WTC11 (cell line): ENCODE results near the gene IVL. TPM values are rescaled to one million over a fixed set of nuclear protein-coding genes. Genes with fewer than 3 reads are reported as not detected.
A peak's percentile ranks its signal among the peaks of the same experiment; 100 is the strongest.

Source experiments
- ATAC-seq: fragments of 200-7000 bp; cut with Tn5 transposase; 2 replicates; pipeline ENCODE4 v1.10.0; 2021; ENCODE audit warnings: mild to moderate bottlenecking, moderate library complexity
- CTCF ChIA-PET: fragments of 300-600 bp; sonication (Branson Sonifier 250); formaldehyde crosslinking; loops from one replicate; lab custom pipeline; 2021; ENCODE audit warnings: antibody characterized with exemption; lab: Charles Lee
- POLR2A ChIA-PET: fragments of 350-600 bp; sonication (Branson Sonifier 250); formaldehyde crosslinking; loops from one replicate; lab custom pipeline; 2021; ENCODE audit warnings: antibody characterized with exemption; lab: Charles Lee
- DNase-seq: peaks from one replicate; pipeline ENCODE4 v3.0.0; 2021; ENCODE audit warnings: low spot score
- H3K27ac Mint-ChIP-seq: 2 replicates; pipeline ENCODE4 v1.8.0; 2021; ENCODE audit warnings: mixed read lengths
- H3K27me3 Mint-ChIP-seq: 2 replicates; pipeline ENCODE4 v1.8.0; 2021; ENCODE audit warnings: low read depth, mild to moderate bottlenecking, moderate library complexity, mixed read lengths
- H3K36me3 Mint-ChIP-seq: 2 replicates; pipeline ENCODE4 v1.8.0; 2021; ENCODE audit warnings: mixed read lengths
- H3K4me1 Mint-ChIP-seq: 2 replicates; pipeline ENCODE4 v1.8.0; 2022; ENCODE audit warnings: mixed read lengths
- H3K4me3 Mint-ChIP-seq: 2 replicates; pipeline ENCODE4 v1.8.0; 2021; ENCODE audit warnings: mild to moderate bottlenecking, moderate library complexity, mixed read lengths
- H3K9me3 Mint-ChIP-seq: 2 replicates; pipeline ENCODE4 v1.8.0; 2021; ENCODE audit warnings: mixed read lengths
- CBFB ChIP-seq: sonication (generic); formaldehyde crosslinking; IDR thresholded peaks from 2 replicates; pipeline ENCODE4 v1.8.1; 2022; ENCODE audit warnings: mild to moderate bottlenecking, low read depth, missing genetic modification reagents
- CREB1 ChIP-seq: sonication (generic); formaldehyde crosslinking; IDR thresholded peaks from 2 replicates; pipeline ENCODE4 v1.8.0; 2023; ENCODE audit warnings: mild to moderate bottlenecking, missing genetic modification reagents
- EMX1 ChIP-seq: fragments of 250-450 bp; sonication (Bioruptor Pico); IDR thresholded peaks from 2 replicates; pipeline ENCODE4 v1.8.0; 2021; ENCODE audit warnings: mild to moderate bottlenecking
- ESRRA ChIP-seq: sonication (generic); formaldehyde crosslinking; IDR thresholded peaks from 2 replicates; pipeline ENCODE4 v1.8.1; 2022; ENCODE audit warnings: mild to moderate bottlenecking, missing genetic modification reagents, borderline replicate concordance
- GRHL2 ChIP-seq: fragments of 250-450 bp; sonication (Bioruptor Pico); IDR thresholded peaks from 2 replicates; pipeline ENCODE4 v1.8.0; 2022; ENCODE audit warnings: mild to moderate bottlenecking, moderate library complexity; ENCODE audit not compliant: insufficient replicate concordance, severe bottlenecking
- IRF1 ChIP-seq: sonication (generic); formaldehyde crosslinking; IDR thresholded peaks from 2 replicates; pipeline ENCODE4 v1.8.0; 2023; ENCODE audit warnings: missing genetic modification reagents
- JAZF1 ChIP-seq: fragments of 250-450 bp; sonication (Bioruptor Pico); IDR thresholded peaks from 2 replicates; pipeline ENCODE4 v1.9.0; 2021; ENCODE audit warnings: moderate library complexity, mild to moderate bottlenecking, inconsistent platforms
- MLX ChIP-seq: sonication (generic); formaldehyde crosslinking; IDR thresholded peaks from 2 replicates; pipeline ENCODE4 v1.8.1; 2023; ENCODE audit warnings: mild to moderate bottlenecking, missing genetic modification reagents, moderate library complexity
- SMAD3 ChIP-seq: sonication (generic); formaldehyde crosslinking; IDR thresholded peaks from 2 replicates; pipeline ENCODE4 v1.8.0; 2022; ENCODE audit warnings: missing genetic modification reagents, mild to moderate bottlenecking, borderline replicate concordance
- SMAD4 ChIP-seq: sonication (generic); formaldehyde crosslinking; IDR thresholded peaks from 2 replicates; pipeline ENCODE4 v1.8.0; 2022; ENCODE audit warnings: mild to moderate bottlenecking, missing genetic modification reagents
- TCF7 ChIP-seq: sonication (generic); formaldehyde crosslinking; IDR thresholded peaks from 2 replicates; pipeline ENCODE4 v1.8.0; 2022; ENCODE audit warnings: mild to moderate bottlenecking, low read depth, missing genetic modification reagents, moderate library complexity
- TP53 ChIP-seq: sonication (generic); formaldehyde crosslinking; IDR thresholded peaks from 2 replicates; pipeline ENCODE4 v1.8.1; 2023; ENCODE audit warnings: mild to moderate bottlenecking, missing genetic modification reagents
- ZNF263 ChIP-seq: sonication (generic); formaldehyde crosslinking; IDR thresholded peaks from 2 replicates; pipeline ENCODE4 v1.8.1; 2022; ENCODE audit warnings: low read depth, mild to moderate bottlenecking, moderate library complexity, missing genetic modification reagents
- ZNF396 ChIP-seq: fragments of 250-450 bp; sonication (Bioruptor Pico); IDR thresholded peaks from 2 replicates; pipeline ENCODE4 v1.8.0; 2021; ENCODE audit warnings: mild to moderate bottlenecking, moderate library complexity, borderline replicate concordance
- ZNF423 ChIP-seq: fragments of 250-450 bp; sonication (Bioruptor Pico); IDR thresholded peaks from 2 replicates; pipeline ENCODE4 v2.1.2; 2022; ENCODE audit warnings: mild to moderate bottlenecking, moderate library complexity
- total RNA-seq: library from RNA; stranded (reverse); gene quantifications from 3 replicates; pipeline ENCODE4 v1.2.3, GENCODE V29; 2021
- TF ChIP-seq, protein P1 (sequence below): fragments of 250-450 bp; sonication (Bioruptor Pico); IDR thresholded peaks from 2 replicates; pipeline ENCODE4 v1.9.0; 2021; ENCODE audit warnings: moderate library complexity, mild to moderate bottlenecking, inconsistent platforms, borderline replicate concordance
- TF ChIP-seq, protein P2 (sequence below): fragments of 200-600 bp; IDR thresholded peaks from 2 replicates; pipeline ENCODE4 v1.8.0; 2022; ENCODE audit warnings: antibody characterized with exemption
- TF ChIP-seq, protein P3 (sequence below): sonication (generic); formaldehyde crosslinking; IDR thresholded peaks from 2 replicates; pipeline ENCODE4 v1.8.1; 2022; ENCODE audit warnings: mild to moderate bottlenecking, moderate library complexity, missing genetic modification reagents

IVL gene
- total RNA-seq, 1 experiment from 2014 or later, result not detected

DNA sequence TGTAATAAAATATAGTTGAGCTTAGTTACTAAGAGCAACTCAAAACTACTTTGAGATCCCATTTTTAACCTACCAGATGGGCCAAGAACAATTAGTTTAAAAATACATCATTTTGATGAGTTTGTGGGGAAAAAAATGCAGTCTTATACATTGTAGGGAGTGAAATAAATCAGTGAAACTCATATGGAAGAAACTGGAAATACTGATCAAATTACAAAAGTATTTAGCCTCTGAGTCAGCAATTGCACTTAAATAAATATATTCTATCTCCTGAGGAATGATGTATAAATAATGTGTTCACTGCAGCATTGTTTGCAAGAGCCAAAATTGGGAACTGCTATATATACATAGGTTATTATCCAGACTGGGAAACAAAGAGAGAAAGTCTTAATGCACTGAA, 34.9 kb upstream of the IVL start:
- CTCF ChIA-PET, result no interaction called here

GRCh38 chr1:152876827-152877226, 31.5 kb upstream of the IVL start:
- no peak for DNase-seq
- no peaks in the 10 kb centered on the region for H3K4me1 Mint-ChIP-seq
- ChIA-PET CTCF (no interaction called here), POLR2A (no interaction called here)
- H3K36me3 Mint-ChIP-seq, result no peaks in the 10 kb centered on the region; the same call in 1 of the 2 replicates
- H3K9me3 Mint-ChIP-seq, result peaks cover 21% of the 10 kb centered on the region
- no peak for ATAC-seq
- no peak overlapping the region for H3K4me3 Mint-ChIP-seq
- TF ChIP-seq, protein P1, sequence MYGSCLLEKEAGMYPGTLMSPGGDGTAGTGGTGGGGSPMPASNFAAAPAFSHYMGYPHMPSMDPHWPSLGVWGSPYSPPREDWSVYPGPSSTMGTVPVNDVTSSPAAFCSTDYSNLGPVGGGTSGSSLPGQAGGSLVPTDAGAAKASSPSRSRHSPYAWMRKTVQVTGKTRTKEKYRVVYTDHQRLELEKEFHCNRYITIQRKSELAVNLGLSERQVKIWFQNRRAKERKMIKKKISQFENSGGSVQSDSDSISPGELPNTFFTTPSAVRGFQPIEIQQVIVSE (CRISPR knock-in tag), result no peak
- TF ChIP-seq TP53 (CRISPR knock-in tag), result no peak
- H3K27me3 Mint-ChIP-seq, result no peaks in the 10 kb centered on the region; the same call in 1 of the 2 replicates
- no peak overlapping the region for H3K27ac Mint-ChIP-seq

More for the DNA sequence above, 34.9 kb upstream of the IVL start:
- H3K4me1 Mint-ChIP-seq, result no peaks in the 10 kb centered on the region
- no peak for DNase-seq
- TF ChIP-seq CREB1 (CRISPR knock-in tag) (no peak), EMX1 (CRISPR knock-in tag) (no peak), SMAD3 (CRISPR knock-in tag) (no peak), JAZF1 (CRISPR knock-in tag) (no peak)
- H3K27ac Mint-ChIP-seq, result no peak overlapping the region
- peaks cover 7% of the 10 kb centered on the region for H3K9me3 Mint-ChIP-seq
- ATAC-seq, result no peak
- H3K4me3 Mint-ChIP-seq, result no peak overlapping the region
- H3K36me3 Mint-ChIP-seq, result no peaks in the 10 kb centered on the region
- no peaks in the 10 kb centered on the region; the same call in 1 of the 2 replicates for H3K27me3 Mint-ChIP-seq
- POLR2A ChIA-PET, result no interaction called here

- Mint-ChIP-seq H3K9me3 (peaks cover 24% of the 10 kb centered on the region), H3K27ac (no peak within 1 kb of the TSS), H3K4me3 (no peak within 1 kb of the TSS), H3K27me3 (no peaks in the 10 kb centered on the region; the same call in 1 of the 2 replicates), H3K4me1 (no peaks in the 10 kb centered on the region), H3K36me3 (peaks cover 3% of the 10 kb centered on the region)
- ATAC-seq (no peak), DNase-seq (peak; percentile 75)
- CTCF ChIA-PET, result interaction anchor here (0.6 to 3.6 kb wide), 37 partner anchors 9 to 414 kb away, joined by 3 to 60 read pairs (median 5); no protein-coding TSS in a partner anchor
- POLR2A ChIA-PET, result no interaction called here
- TF ChIP-seq, protein P2, sequence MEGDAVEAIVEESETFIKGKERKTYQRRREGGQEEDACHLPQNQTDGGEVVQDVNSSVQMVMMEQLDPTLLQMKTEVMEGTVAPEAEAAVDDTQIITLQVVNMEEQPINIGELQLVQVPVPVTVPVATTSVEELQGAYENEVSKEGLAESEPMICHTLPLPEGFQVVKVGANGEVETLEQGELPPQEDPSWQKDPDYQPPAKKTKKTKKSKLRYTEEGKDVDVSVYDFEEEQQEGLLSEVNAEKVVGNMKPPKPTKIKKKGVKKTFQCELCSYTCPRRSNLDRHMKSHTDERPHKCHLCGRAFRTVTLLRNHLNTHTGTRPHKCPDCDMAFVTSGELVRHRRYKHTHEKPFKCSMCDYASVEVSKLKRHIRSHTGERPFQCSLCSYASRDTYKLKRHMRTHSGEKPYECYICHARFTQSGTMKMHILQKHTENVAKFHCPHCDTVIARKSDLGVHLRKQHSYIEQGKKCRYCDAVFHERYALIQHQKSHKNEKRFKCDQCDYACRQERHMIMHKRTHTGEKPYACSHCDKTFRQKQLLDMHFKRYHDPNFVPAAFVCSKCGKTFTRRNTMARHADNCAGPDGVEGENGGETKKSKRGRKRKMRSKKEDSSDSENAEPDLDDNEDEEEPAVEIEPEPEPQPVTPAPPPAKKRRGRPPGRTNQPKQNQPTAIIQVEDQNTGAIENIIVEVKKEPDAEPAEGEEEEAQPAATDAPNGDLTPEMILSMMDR, result peak; percentile 47
- TF ChIP-seq CBFB, result no peak
Measured at GRCh38 chr1:152878042-152878441, 30.3 kb upstream of the IVL start, which contains the start of gene SMCP. SMCP (plus strand) TSS chr1:152878322; CDS start chr1:152884423, 6,101 bp downstream.

DNA sequence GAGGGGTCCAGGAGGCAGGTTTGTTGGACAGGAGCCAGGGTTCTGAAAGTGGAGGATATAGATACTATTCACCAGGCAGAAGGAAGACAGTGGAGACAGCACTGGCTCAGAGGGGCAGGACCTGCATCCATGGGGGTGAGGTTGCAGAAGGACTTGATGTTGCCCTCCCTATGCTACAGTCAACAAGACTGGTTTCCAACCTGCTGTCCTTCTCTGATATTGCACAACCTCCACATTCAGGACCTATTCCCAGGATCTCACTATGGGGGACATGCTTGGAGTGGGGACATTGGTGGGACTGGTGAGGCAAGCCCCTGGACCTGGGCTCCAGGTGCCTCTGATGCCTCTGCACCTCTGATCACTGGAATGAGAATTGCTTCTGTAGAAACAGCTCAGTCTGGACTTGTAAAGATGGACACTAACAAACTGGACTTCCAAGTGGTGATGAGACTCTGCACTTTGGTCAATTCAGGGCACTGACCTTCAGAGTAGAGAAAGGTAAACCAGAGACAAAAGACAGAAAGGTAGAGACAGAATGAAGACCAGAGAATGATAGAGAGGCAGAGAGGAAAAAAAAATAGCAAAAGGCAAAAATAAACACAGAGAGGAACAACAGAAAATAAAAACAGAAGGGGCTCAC, 28.7 kb upstream of the IVL start:
- ATAC-seq, result no peak
- Mint-ChIP-seq H3K4me1 (no peaks in the 10 kb centered on the region), H3K27me3 (no peaks in the 10 kb centered on the region; the same call in 1 of the 2 replicates), H3K4me3 (no peak overlapping the region), H3K36me3 (peaks cover 3% of the 10 kb centered on the region), H3K27ac (no peak overlapping the region), H3K9me3 (peaks cover 32% of the 10 kb centered on the region)
- CTCF ChIA-PET, result interaction anchor here (1.3 to 3.6 kb wide), 3 partner anchors 10 to 313 kb away, joined by 4 to 60 read pairs (median 4); no protein-coding TSS in a partner anchor
- no peak for DNase-seq
- POLR2A ChIA-PET, result no interaction called here
- no peak for TF ChIP-seq SMAD4
- TF ChIP-seq, protein P2, result no peak
- TF ChIP-seq MLX (CRISPR knock-in tag), result no peak
- TF ChIP-seq TCF7, result no peak
- TF ChIP-seq ZNF263 (CRISPR knock-in tag), result no peak
- no peak for TF ChIP-seq ZNF396
- no peak for TF ChIP-seq ESRRA
- no peak for TF ChIP-seq ZNF423 (CRISPR knock-in tag)
- no peak for TF ChIP-seq EMX1 (CRISPR knock-in tag)
- TF ChIP-seq, protein P3, sequence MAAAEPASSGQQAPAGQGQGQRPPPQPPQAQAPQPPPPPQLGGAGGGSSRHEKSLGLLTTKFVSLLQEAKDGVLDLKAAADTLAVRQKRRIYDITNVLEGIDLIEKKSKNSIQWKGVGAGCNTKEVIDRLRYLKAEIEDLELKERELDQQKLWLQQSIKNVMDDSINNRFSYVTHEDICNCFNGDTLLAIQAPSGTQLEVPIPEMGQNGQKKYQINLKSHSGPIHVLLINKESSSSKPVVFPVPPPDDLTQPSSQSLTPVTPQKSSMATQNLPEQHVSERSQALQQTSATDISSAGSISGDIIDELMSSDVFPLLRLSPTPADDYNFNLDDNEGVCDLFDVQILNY (CRISPR knock-in tag), result no peak
- no peak for TF ChIP-seq IRF1 (CRISPR knock-in tag)
- TF ChIP-seq GRHL2 (CRISPR knock-in tag), result no peak
